Hepatocyte (in vitro differentiated cells): Measurements from ENCODE around the gene YWHAQ.

Source experiments
- EZH2 ChIP-seq: fragments of 200-600 bp; sonication (generic); IDR thresholded peaks from 2 replicates; pipeline ENCODE4 v1.6.1; 2016; ENCODE audit warnings: antibody characterized with exemption, mild to moderate bottlenecking, borderline replicate concordance
- EZH2phosphoT487 ChIP-seq: fragments of 200-600 bp; sonication (generic); IDR thresholded peaks from one replicate; pipeline ENCODE4 v1.6.1; 2018; ENCODE audit warnings: antibody characterized with exemption, mild to moderate bottlenecking, low read depth, moderate library complexity; ENCODE audit not compliant: unreplicated experiment, severe bottlenecking
- TF ChIP-seq, protein P1 (sequence below): fragments of 200-600 bp; sonication (generic); IDR thresholded peaks from 2 replicates; pipeline ENCODE4 v1.5.1; 2016; ENCODE audit warnings: antibody characterized with exemption, mild to moderate bottlenecking; ENCODE audit not compliant: poor library complexity

DNA sequence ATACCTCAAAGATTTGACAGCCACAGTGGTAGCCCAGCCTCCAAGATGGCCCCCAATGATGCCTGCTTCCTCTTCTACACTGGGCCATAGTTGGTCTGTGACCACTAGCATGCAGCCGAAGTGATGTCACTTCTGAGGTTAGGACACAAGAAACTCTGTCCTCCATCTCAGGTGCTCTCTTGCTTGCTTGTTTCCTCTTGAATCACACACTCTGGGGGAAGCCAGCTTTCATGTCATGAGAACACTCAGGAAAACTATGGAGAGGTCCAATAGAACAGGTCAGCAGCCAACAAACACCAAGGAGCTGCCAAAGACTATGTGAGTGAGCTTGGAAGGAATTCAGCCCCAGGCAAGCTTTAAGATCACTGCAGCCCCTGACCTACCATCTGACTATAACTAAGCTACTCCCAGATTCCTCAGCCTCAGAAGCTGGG is 71.8 kb downstream of the YWHAQ start:
- TF ChIP-seq, protein P1, sequence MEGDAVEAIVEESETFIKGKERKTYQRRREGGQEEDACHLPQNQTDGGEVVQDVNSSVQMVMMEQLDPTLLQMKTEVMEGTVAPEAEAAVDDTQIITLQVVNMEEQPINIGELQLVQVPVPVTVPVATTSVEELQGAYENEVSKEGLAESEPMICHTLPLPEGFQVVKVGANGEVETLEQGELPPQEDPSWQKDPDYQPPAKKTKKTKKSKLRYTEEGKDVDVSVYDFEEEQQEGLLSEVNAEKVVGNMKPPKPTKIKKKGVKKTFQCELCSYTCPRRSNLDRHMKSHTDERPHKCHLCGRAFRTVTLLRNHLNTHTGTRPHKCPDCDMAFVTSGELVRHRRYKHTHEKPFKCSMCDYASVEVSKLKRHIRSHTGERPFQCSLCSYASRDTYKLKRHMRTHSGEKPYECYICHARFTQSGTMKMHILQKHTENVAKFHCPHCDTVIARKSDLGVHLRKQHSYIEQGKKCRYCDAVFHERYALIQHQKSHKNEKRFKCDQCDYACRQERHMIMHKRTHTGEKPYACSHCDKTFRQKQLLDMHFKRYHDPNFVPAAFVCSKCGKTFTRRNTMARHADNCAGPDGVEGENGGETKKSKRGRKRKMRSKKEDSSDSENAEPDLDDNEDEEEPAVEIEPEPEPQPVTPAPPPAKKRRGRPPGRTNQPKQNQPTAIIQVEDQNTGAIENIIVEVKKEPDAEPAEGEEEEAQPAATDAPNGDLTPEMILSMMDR, result no peak
- TF ChIP-seq EZH2, result no peak
- no peak for TF ChIP-seq EZH2phosphoT487
